ENCODE measurements around the gene FAM83E. TPM values are rescaled to one million over a fixed set of nuclear protein-coding genes. Genes with fewer than 3 reads are reported as not detected.
A peak's percentile ranks its signal among the peaks of the same experiment; 100 is the strongest.

FAM83E gene
- total RNA-seq, 1 donor from 2014 or later, result 7.3 TPM

- H3K9me3 Mint-ChIP-seq, result no peaks in the 10 kb centered on the region
- peak overlapping the region; percentile 10 for H3K27ac Mint-ChIP-seq
- no peaks in the 10 kb centered on the region for H3K36me3 Mint-ChIP-seq (ENCODE audit: low read depth)
- peak overlapping the region; percentile 3 for H3K4me3 Mint-ChIP-seq
- no peaks in the 10 kb centered on the region for H3K27me3 Mint-ChIP-seq (ENCODE audit: insufficient read depth)
- H3K4me1 Mint-ChIP-seq (ENCODE audit: low read depth), result peaks cover 22% of the 10 kb centered on the region
- intact Hi-C loops (cut with micrococcal nuclease), result loop anchor here (5.0 kb wide), 1 partner anchor 319 kb away; the partner anchor contains the start of gene FTL
- DNase-seq (ENCODE audit: low spot score), result no peak
Measured at GRCh38 chr19:48648134-48648533, 33.3 kb upstream of the FAM83E start.

- H3K4me3 Mint-ChIP-seq, result peak overlapping the region; percentile 24
- DNase-seq (ENCODE audit: low spot score), result no peak
- peak overlapping the region; percentile 35 for H3K27ac Mint-ChIP-seq
- no peaks in the 10 kb centered on the region for H3K36me3 Mint-ChIP-seq (ENCODE audit: low read depth)
- no peaks in the 10 kb centered on the region for H3K9me3 Mint-ChIP-seq
- intact Hi-C loops (cut with micrococcal nuclease), result loop anchor here (1.0 to 5.0 kb wide), 8 partner anchors 8 to 321 kb away; partner anchors contain the start of gene FTL
- peaks cover 22% of the 10 kb centered on the region for H3K4me1 Mint-ChIP-seq (ENCODE audit: low read depth)
- H3K27me3 Mint-ChIP-seq (ENCODE audit: insufficient read depth), result peaks cover 3% of the 10 kb centered on the region
Measured at GRCh38 chr19:48646722-48647216, 31.9 kb upstream of the FAM83E start.

- intact Hi-C loops (cut with micrococcal nuclease), result loop anchor here (1.0 to 5.0 kb wide), 8 partner anchors 8 to 321 kb away; partner anchors contain the start of gene FTL
- Mint-ChIP-seq H3K9me3 (no peaks in the 10 kb centered on the region), H3K4me3 (peak within 1 kb of the TSS; percentile 87), H3K36me3 (ENCODE audit: low read depth) (no peaks in the 10 kb centered on the region), H3K27me3 (ENCODE audit: insufficient read depth) (peaks cover 6% of the 10 kb centered on the region), H3K4me1 (ENCODE audit: low read depth) (peaks cover 22% of the 10 kb centered on the region), H3K27ac (peak within 1 kb of the TSS; percentile 88)
- DNase-seq (ENCODE audit: low spot score), result peak; percentile 88
Measured at GRCh38 chr19:48646001-48646721, 31.3 kb upstream of the FAM83E start, which contains the start of gene CA11. Gene CA11 (minus strand): TSS chr19:48646187. CDS start chr19:48645632, 555 bp downstream.

GRCh38 chr19:48645620-48646000 lies 30.7 kb upstream of the FAM83E start:
- intact Hi-C loops (cut with micrococcal nuclease), result loop anchor here (1.0 to 5.0 kb wide), 4 partner anchors 75 to 322 kb away; partner anchors contain the start of gene FTL
- DNase-seq (ENCODE audit: low spot score), result no peak
- peak overlapping the region; percentile 88 for H3K27ac Mint-ChIP-seq
- peak overlapping the region; percentile 87 for H3K4me3 Mint-ChIP-seq
- H3K9me3 Mint-ChIP-seq, result no peaks in the 10 kb centered on the region
- H3K4me1 Mint-ChIP-seq (ENCODE audit: low read depth), result peaks cover 22% of the 10 kb centered on the region
- H3K36me3 Mint-ChIP-seq (ENCODE audit: low read depth), result no peaks in the 10 kb centered on the region
- H3K27me3 Mint-ChIP-seq (ENCODE audit: insufficient read depth), result peaks cover 6% of the 10 kb centered on the region

GRCh38 chr19:48644839-48645619 lies 30.2 kb upstream of the FAM83E start:
- Mint-ChIP-seq H3K36me3 (ENCODE audit: low read depth) (no peaks in the 10 kb centered on the region), H3K27me3 (ENCODE audit: insufficient read depth) (peaks cover 6% of the 10 kb centered on the region), H3K27ac (peak overlapping the region; percentile 18), H3K4me3 (peak overlapping the region; percentile 87), H3K4me1 (ENCODE audit: low read depth) (peaks cover 22% of the 10 kb centered on the region), H3K9me3 (no peaks in the 10 kb centered on the region)
- DNase-seq (ENCODE audit: low spot score), result peak; percentile 61
- intact Hi-C loops (cut with micrococcal nuclease), result loop anchor here (1.0 to 5.0 kb wide), 4 partner anchors 76 to 322 kb away; partner anchors contain the start of gene FTL

GRCh38 chr19:48644355-48644754 lies 29.5 kb upstream of the FAM83E start:
- intact Hi-C loops (cut with micrococcal nuclease), result loop anchor here (2.0 kb wide), 2 partner anchors 76 to 198 kb away; no protein-coding TSS in a partner anchor
- no peaks in the 10 kb centered on the region for H3K9me3 Mint-ChIP-seq

GRCh38 chr19:48642862-48643261 lies 28.0 kb upstream of the FAM83E start:
- peaks cover 29% of the 10 kb centered on the region for H3K4me1 Mint-ChIP-seq (ENCODE audit: low read depth)
- intact Hi-C loops (cut with micrococcal nuclease), result no loop called here
- DNase-seq (ENCODE audit: low spot score), result no peak
- H3K4me3 Mint-ChIP-seq, result no peak overlapping the region
- H3K27me3 Mint-ChIP-seq (ENCODE audit: insufficient read depth), result peaks cover 6% of the 10 kb centered on the region
- H3K27ac Mint-ChIP-seq, result no peak overlapping the region
- H3K36me3 Mint-ChIP-seq (ENCODE audit: low read depth), result no peaks in the 10 kb centered on the region
- no peaks in the 10 kb centered on the region for H3K9me3 Mint-ChIP-seq

More at GRCh38 chr19:48644355-48644754, 29.5 kb upstream of the FAM83E start:
- peaks cover 6% of the 10 kb centered on the region for H3K27me3 Mint-ChIP-seq (ENCODE audit: insufficient read depth)
- no peak overlapping the region for H3K27ac Mint-ChIP-seq
- H3K4me1 Mint-ChIP-seq (ENCODE audit: low read depth), result peaks cover 22% of the 10 kb centered on the region
- H3K4me3 Mint-ChIP-seq, result peak overlapping the region; percentile 87
- no peak for DNase-seq (ENCODE audit: low spot score)
- H3K36me3 Mint-ChIP-seq (ENCODE audit: low read depth), result no peaks in the 10 kb centered on the region

GRCh38 chr19:48641850-48642249 lies 27.0 kb upstream of the FAM83E start:
- no peaks in the 10 kb centered on the region for H3K36me3 Mint-ChIP-seq (ENCODE audit: low read depth)
- intact Hi-C loops (cut with micrococcal nuclease), result no loop called here
- H3K9me3 Mint-ChIP-seq, result no peaks in the 10 kb centered on the region
- no peak for DNase-seq (ENCODE audit: low spot score)
- H3K4me3 Mint-ChIP-seq, result no peak overlapping the region
- H3K27me3 Mint-ChIP-seq (ENCODE audit: insufficient read depth), result peaks cover 6% of the 10 kb centered on the region
- no peak overlapping the region for H3K27ac Mint-ChIP-seq
- peaks cover 29% of the 10 kb centered on the region for H3K4me1 Mint-ChIP-seq (ENCODE audit: low read depth)

GRCh38 chr19:48639483-48640375 lies 24.9 kb upstream of the FAM83E start:
- peak overlapping the region; percentile 24 for H3K4me3 Mint-ChIP-seq
- DNase-seq (ENCODE audit: low spot score), result no peak
- no peak overlapping the region for H3K27ac Mint-ChIP-seq
- peaks cover 23% of the 10 kb centered on the region for H3K4me1 Mint-ChIP-seq (ENCODE audit: low read depth)
- H3K9me3 Mint-ChIP-seq, result no peaks in the 10 kb centered on the region
- intact Hi-C loops (cut with micrococcal nuclease), result loop anchor here (5.0 to 10.0 kb wide), 2 partner anchors 317 to 475 kb away; partner anchors contain the start of genes C19orf73, LIN7B and PPFIA3
- H3K36me3 Mint-ChIP-seq (ENCODE audit: low read depth), result no peaks in the 10 kb centered on the region
- H3K27me3 Mint-ChIP-seq (ENCODE audit: insufficient read depth), result peaks cover 6% of the 10 kb centered on the region

- Mint-ChIP-seq H3K36me3 (ENCODE audit: low read depth) (no peaks in the 10 kb centered on the region), H3K27ac (peak overlapping the region; percentile 100), H3K4me1 (ENCODE audit: low read depth) (peaks cover 27% of the 10 kb centered on the region), H3K27me3 (ENCODE audit: insufficient read depth) (peaks cover 6% of the 10 kb centered on the region), H3K4me3 (peak overlapping the region; percentile 89), H3K9me3 (no peaks in the 10 kb centered on the region)
- intact Hi-C loops (cut with micrococcal nuclease), result loop anchor here (1.0 to 10.0 kb wide), 4 partner anchors 7 to 476 kb away; partner anchors contain the start of genes C19orf73, CA11, LIN7B and PPFIA3
- DNase-seq (ENCODE audit: low spot score), result no peak
Measured at GRCh38 chr19:48638831-48639381, 24.0 kb upstream of the FAM83E start.

- peak; percentile 76 for DNase-seq (ENCODE audit: low spot score)
- peak overlapping the region; percentile 89 for H3K4me3 Mint-ChIP-seq
Measured at GRCh38 chr19:48637948-48638830, 23.3 kb upstream of the FAM83E start.

More at GRCh38 chr19:48637948-48638830, 23.3 kb upstream of the FAM83E start:
- H3K27me3 Mint-ChIP-seq (ENCODE audit: insufficient read depth), result peaks cover 6% of the 10 kb centered on the region
- H3K4me1 Mint-ChIP-seq (ENCODE audit: low read depth), result peaks cover 29% of the 10 kb centered on the region
- peak overlapping the region; percentile 100 for H3K27ac Mint-ChIP-seq
- no peaks in the 10 kb centered on the region for H3K36me3 Mint-ChIP-seq (ENCODE audit: low read depth)
- no peaks in the 10 kb centered on the region for H3K9me3 Mint-ChIP-seq
- intact Hi-C loops (cut with micrococcal nuclease), result loop anchor here (1.0 to 10.0 kb wide), 9 partner anchors 8 to 1003 kb away; partner anchors contain the start of genes C19orf73, CA11, CYTH2 and GYS1
